PC-3 (cell line): Measurements from ENCODE around the gene ADI1. TPM values are rescaled to one million over a fixed set of nuclear protein-coding genes. Genes with fewer than 3 reads are reported as not detected.

Source experiments
- ATAC-seq: fragments of 200-7000 bp; cut with Tn5 transposase; 2 replicates; pipeline ENCODE4 v1.9.1; 2020; ENCODE audit warnings: mild to moderate bottlenecking, moderate library complexity
- BruUV-seq: library from RNA; stranded (reverse); fragments of 400-500 nt; replicated peaks from 2 replicates; lab custom pipeline; 2021; lab: Mats Ljungman, UMichigan
- CTCF ChIA-PET: fragments of 300-600 bp; sonication (Branson Sonifier 250); formaldehyde crosslinking; loops from one replicate; lab custom pipeline; 2022; ENCODE audit warnings: antibody characterized with exemption; lab: Charles Lee
- POLR2A ChIA-PET: fragments of 300-600 bp; sonication (Branson Sonifier 250); formaldehyde crosslinking; loops from one replicate; lab custom pipeline; 2022; ENCODE audit warnings: antibody characterized with exemption; ENCODE audit not compliant: unreplicated experiment; lab: Charles Lee
- DNase-seq: peaks from one replicate; pipeline ENCODE4 v3.0.0-alpha.2; 2015
- H2AFZ ChIP-seq: fragments of 300-600 bp; sonication (generic); 2 replicates; pipeline ENCODE4 v1.6.0; 2016; ENCODE audit warnings: antibody characterized with exemption, low read length
- H3F3A ChIP-seq: fragments of 300-600 bp; sonication (generic); one replicate; pipeline ENCODE4 v1.6.0; 2017; ENCODE audit warnings: antibody characterized with exemption, low read length, control low read depth, mild to moderate bottlenecking; ENCODE audit not compliant: unreplicated experiment
- H3K27ac ChIP-seq: fragments of 300-600 bp; sonication (generic); 2 replicates; pipeline ENCODE4 v1.5.1; 2016; ENCODE audit warnings: mild to moderate bottlenecking, low read length
- H3K27me3 ChIP-seq: fragments of 300-600 bp; sonication (generic); 2 replicates; pipeline ENCODE4 v1.6.1; 2016; ENCODE audit warnings: low read length, mixed read lengths
- H3K36me3 ChIP-seq: fragments of 300-600 bp; sonication (generic); 2 replicates; pipeline ENCODE4 v1.6.1; 2016; ENCODE audit warnings: low read depth, mixed run types, low read length, mixed read lengths
- H3K4me1 ChIP-seq: fragments of 300-600 bp; sonication (generic); 2 replicates; pipeline ENCODE4 v1.5.1; 2016; ENCODE audit warnings: low read length; ENCODE audit not compliant: insufficient read depth
- H3K4me2 ChIP-seq: fragments of 300-600 bp; sonication (generic); 2 replicates; pipeline ENCODE4 v1.6.0; 2016; ENCODE audit warnings: low read length
- H3K4me3 ChIP-seq: fragments of 300-600 bp; sonication (generic); 2 replicates; pipeline ENCODE4 v1.5.1; 2016; ENCODE audit warnings: mild to moderate bottlenecking, low read length, mixed read lengths
- H3K79me2 ChIP-seq: fragments of 300-600 bp; sonication (generic); 2 replicates; pipeline ENCODE4 v1.6.1; 2017; ENCODE audit warnings: low read length, mixed read lengths
- H3K9ac ChIP-seq: fragments of 300-600 bp; sonication (generic); 2 replicates; pipeline ENCODE4 v1.6.0; 2016; ENCODE audit warnings: mild to moderate bottlenecking, low read length
- H3K9me2 ChIP-seq: fragments of 300-600 bp; sonication (generic); replicated peaks from 2 replicates; pipeline ENCODE4 v1.6.1; 2016; ENCODE audit warnings: mixed run types, low read length, mixed read lengths
- H3K9me3 ChIP-seq: fragments of 300-600 bp; sonication (generic); 2 replicates; pipeline ENCODE4 v1.6.1; 2016; ENCODE audit warnings: low read length, mixed read lengths
- H4K20me1 ChIP-seq: fragments of 300-600 bp; sonication (generic); 2 replicates; pipeline ENCODE4 v1.6.1; 2016; ENCODE audit warnings: low read length, mixed read lengths
- EZH2 ChIP-seq: fragments of 300-600 bp; sonication (generic); IDR thresholded peaks from one replicate; pipeline ENCODE4 v1.6.1; 2017; ENCODE audit warnings: antibody characterized with exemption, mild to moderate bottlenecking, low read length; ENCODE audit not compliant: unreplicated experiment
- EZH2phosphoT487 ChIP-seq: fragments of 300-600 bp; sonication (generic); IDR thresholded peaks from 2 replicates; pipeline ENCODE4 v1.6.1; 2018; ENCODE audit warnings: mild to moderate bottlenecking, antibody characterized with exemption, low read length, borderline replicate concordance
- intact Hi-C: fragments of 100-400 bp; cut with micrococcal nuclease; formaldehyde crosslinking; loops from 2 replicates; pipeline ENCODE4 v1.9.0; 2023
- total RNA-seq: library from RNA; depleted of rRNA; stranded (reverse); fragments of >200 nt; gene quantifications from 2 replicates; pipeline ENCODE4 v1.2.3, GENCODE V29; 2014
- TF ChIP-seq, protein P1 (sequence below): fragments of 300-600 bp; sonication (generic); conservative IDR thresholded peaks from 2 replicates; pipeline ENCODE4 v1.5.1; 2017; ENCODE audit warnings: antibody characterized with exemption, low read depth, mild to moderate bottlenecking, low read length

The ADI1 gene
- total RNA-seq, 1 experiment from 2014 or later: 97.8 TPM

DNA sequence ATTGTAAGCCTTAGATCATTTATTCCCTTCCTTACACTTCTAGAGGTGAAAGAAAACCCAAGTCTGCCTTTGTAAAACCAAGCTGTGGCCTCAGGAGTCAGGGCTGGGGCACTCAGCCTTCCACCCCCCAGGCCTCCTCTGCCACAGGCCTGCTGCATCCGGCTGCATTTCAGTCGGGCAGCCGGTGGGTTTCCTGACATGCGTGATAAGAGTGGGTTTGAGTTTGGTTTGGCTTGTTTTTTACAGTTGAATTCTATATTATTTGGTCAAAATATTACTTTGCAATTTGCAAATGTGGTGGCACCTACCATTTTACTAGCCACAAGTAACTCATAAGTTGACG, 42.4 kb downstream of the ADI1 start:
- H3K9me3 ChIP-seq: no peaks in the 10 kb centered on the region
- H3K79me2 ChIP-seq: no peaks in the 10 kb centered on the region
- ChIA-PET CTCF (interaction anchor here (0.7 kb wide), 1 partner anchor 53 kb away, joined by 3 read pairs; no protein-coding TSS in a partner anchor), POLR2A (no interaction called here)
- no peak for TF ChIP-seq EZH2phosphoT487
- TF ChIP-seq, protein P1, sequence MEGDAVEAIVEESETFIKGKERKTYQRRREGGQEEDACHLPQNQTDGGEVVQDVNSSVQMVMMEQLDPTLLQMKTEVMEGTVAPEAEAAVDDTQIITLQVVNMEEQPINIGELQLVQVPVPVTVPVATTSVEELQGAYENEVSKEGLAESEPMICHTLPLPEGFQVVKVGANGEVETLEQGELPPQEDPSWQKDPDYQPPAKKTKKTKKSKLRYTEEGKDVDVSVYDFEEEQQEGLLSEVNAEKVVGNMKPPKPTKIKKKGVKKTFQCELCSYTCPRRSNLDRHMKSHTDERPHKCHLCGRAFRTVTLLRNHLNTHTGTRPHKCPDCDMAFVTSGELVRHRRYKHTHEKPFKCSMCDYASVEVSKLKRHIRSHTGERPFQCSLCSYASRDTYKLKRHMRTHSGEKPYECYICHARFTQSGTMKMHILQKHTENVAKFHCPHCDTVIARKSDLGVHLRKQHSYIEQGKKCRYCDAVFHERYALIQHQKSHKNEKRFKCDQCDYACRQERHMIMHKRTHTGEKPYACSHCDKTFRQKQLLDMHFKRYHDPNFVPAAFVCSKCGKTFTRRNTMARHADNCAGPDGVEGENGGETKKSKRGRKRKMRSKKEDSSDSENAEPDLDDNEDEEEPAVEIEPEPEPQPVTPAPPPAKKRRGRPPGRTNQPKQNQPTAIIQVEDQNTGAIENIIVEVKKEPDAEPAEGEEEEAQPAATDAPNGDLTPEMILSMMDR: no peak
- TF ChIP-seq EZH2: no peak
- no peak overlapping the region for H3K9ac ChIP-seq
- no peak overlapping the region for H3K27ac ChIP-seq
- H3K36me3 ChIP-seq: peaks cover 18% of the 10 kb centered on the region; the same call in 1 of the 2 replicates
- no peaks in the 10 kb centered on the region for H3K4me1 ChIP-seq
- H3K9me2 ChIP-seq: no peaks in the 10 kb centered on the region
- DNase-seq: no peak
- no peak overlapping the region for H3K4me3 ChIP-seq
- no peak for ATAC-seq
- intact Hi-C loops: loop anchor here (5.0 kb wide), 1 partner anchor 175 kb away; no protein-coding TSS in a partner anchor
- BruUV-seq: no TSS peak
- H3K4me2 ChIP-seq: no peak overlapping the region
- no peaks in the 10 kb centered on the region for H4K20me1 ChIP-seq
- H3F3A ChIP-seq: no peaks in the 10 kb centered on the region
- no peaks in the 10 kb centered on the region for H3K27me3 ChIP-seq
- no peak overlapping the region for H2AFZ ChIP-seq

DNA sequence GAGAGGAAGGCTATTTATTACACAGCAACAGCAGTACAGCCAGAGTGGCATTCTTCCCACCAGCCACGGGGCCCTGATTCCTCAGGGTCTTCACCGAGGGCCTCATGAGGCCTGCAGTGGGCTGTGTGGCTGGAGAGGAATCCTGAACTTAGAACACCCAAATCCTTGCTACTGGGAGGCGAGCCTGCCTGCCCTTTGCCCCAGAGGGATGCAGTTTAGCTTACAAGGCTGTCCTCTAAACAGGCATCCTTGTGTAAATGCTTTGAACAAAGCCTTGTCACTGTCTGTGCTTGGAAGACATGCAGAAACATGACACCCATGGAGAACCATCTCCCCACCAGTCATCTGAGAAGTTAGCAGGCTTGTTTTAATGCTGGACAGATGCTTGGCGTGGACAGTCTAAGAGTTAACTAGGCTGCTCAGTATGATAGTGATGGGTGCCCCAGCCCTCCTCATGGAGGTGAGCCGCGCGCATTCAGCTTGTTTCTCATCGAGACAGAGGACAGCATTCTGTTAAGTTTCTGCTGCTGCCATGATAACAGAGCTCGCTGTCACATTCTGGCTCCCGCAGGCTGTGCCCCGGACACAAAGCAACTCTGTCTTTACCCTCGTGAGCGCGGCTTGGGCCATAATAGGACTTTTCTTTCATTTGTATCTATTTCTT, 42.9 kb downstream of the ADI1 start:
- H3K27ac ChIP-seq: no peak overlapping the region
- no peak for ATAC-seq
- no peak overlapping the region for H2AFZ ChIP-seq
- ChIA-PET POLR2A (no interaction called here), CTCF (no interaction called here)
- intact Hi-C loops: loop anchor here (5.0 kb wide), 1 partner anchor 176 kb away; no protein-coding TSS in a partner anchor
- H3K27me3 ChIP-seq: no peaks in the 10 kb centered on the region
- no peaks in the 10 kb centered on the region for H4K20me1 ChIP-seq
- H3K4me3 ChIP-seq: no peak overlapping the region
- H3K9ac ChIP-seq: no peak overlapping the region
- no peak for DNase-seq
- peaks cover 18% of the 10 kb centered on the region; the same call in 1 of the 2 replicates for H3K36me3 ChIP-seq
- no peaks in the 10 kb centered on the region for H3K79me2 ChIP-seq
- TF ChIP-seq EZH2 (no peak), EZH2phosphoT487 (no peak)
- TF ChIP-seq, protein P1: no peak
- H3K9me2 ChIP-seq: no peaks in the 10 kb centered on the region
- no TSS peak for BruUV-seq
- no peaks in the 10 kb centered on the region for H3K9me3 ChIP-seq
- no peak overlapping the region for H3K4me2 ChIP-seq
- H3F3A ChIP-seq: no peaks in the 10 kb centered on the region
- H3K4me1 ChIP-seq: no peaks in the 10 kb centered on the region

DNA sequence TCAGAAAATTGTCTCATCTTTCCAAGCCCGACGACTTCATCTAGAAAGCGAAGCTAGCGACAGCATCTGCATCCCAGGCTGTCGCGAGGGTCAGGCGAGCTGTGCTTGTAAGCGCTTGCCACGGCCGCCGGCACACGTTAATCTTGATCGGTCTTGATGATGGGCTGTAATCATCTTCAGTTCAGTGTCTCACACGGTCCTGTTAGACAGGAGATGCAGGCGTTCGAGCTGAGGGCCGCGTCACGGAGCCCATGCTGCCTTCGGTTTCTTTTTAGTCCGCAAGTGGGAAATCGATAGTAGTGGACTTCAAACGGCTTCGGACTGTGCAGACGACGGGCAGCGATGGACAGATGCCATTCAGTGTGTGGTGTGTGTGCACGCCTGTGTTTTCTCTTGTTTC, 43.6 kb downstream of the ADI1 start:
- ChIA-PET CTCF (no interaction called here), POLR2A (no interaction called here)
- no peaks in the 10 kb centered on the region for H4K20me1 ChIP-seq
- peaks cover 18% of the 10 kb centered on the region; the same call in 1 of the 2 replicates for H3K36me3 ChIP-seq
- H3K4me1 ChIP-seq: no peaks in the 10 kb centered on the region
- H3K79me2 ChIP-seq: no peaks in the 10 kb centered on the region
- BruUV-seq: no TSS peak
- ATAC-seq (no peak), DNase-seq (no peak)
- no peak for TF ChIP-seq EZH2
- no peak for TF ChIP-seq EZH2phosphoT487
- TF ChIP-seq, protein P1: no peak
- no peak overlapping the region for H3K4me2 ChIP-seq
- no peak overlapping the region for H2AFZ ChIP-seq
- H3K4me3 ChIP-seq: no peak overlapping the region
- intact Hi-C loops: loop anchor here (5.0 kb wide), 1 partner anchor 177 kb away; no protein-coding TSS in a partner anchor
- no peaks in the 10 kb centered on the region for H3K9me3 ChIP-seq
- H3F3A ChIP-seq: no peaks in the 10 kb centered on the region
- no peaks in the 10 kb centered on the region for H3K27me3 ChIP-seq
- no peak overlapping the region for H3K27ac ChIP-seq
- H3K9ac ChIP-seq: no peak overlapping the region
- no peaks in the 10 kb centered on the region for H3K9me2 ChIP-seq
